GM19395 (cell line): ENCODE data around the gene TEX13B.
"Not testable (repeated sequence)": the region's sequence is repeated elsewhere in the genome, so short reads cannot be mapped to it uniquely, and the experiment has no call there.

Experiments
- ATAC-seq: cut with Tn5 transposase; IDR thresholded peaks from one replicate; pipeline ENCODE4 v1.9.1; 2021; ENCODE audit warnings: mild to moderate bottlenecking, moderate library complexity; ENCODE audit not compliant: unreplicated experiment

The TEX13B gene

DNA sequence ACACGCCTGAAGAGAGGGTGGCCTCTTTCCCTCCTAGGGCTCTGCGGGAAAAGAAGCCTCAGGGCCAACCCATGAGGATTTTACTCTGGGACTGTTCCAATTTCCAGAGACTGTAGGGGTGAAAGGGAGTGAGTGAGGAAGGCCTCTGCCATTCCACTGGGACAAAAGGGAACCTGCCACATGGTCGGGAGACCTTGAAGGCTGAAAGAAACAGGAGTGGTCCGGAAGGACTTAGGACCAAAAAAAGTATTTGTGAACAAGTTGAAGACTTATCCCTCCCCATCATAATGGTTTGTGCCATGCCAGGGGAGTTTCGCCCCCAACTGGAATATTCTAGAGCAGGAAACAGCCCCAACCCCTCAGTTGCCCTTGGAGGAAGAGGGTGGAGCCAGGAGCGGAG lies at the start of gene TEX13B:
Gene TEX13B (minus strand): TSS at position 15 of the 400 bp plus-strand sequence. CDS start 243 bp downstream, outside the sequence.
- ATAC-seq = no peak

GRCh38 chrX:108029928-108030711 lies 48.0 kb upstream of the TEX13B start:
- peak; percentile 61 for ATAC-seq

DNA sequence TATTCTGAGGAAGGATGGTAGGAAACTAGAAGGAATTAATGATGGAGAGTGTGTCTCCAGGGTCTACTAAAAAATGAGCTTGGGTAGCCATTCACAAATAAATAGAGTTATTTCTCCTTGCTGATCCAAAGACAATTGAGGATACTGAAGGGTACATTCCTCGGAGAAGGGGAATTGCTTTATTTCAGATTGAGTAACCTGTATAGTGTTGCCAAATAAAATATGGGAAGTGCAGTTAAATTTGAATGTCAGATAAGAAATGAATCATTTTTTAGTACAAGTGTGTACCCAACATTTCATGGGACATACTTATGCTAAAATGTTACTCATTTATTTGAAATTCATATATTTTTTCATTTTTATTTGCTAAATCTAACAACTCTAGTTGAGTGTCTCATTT lies 46.7 kb upstream of the TEX13B start:
- ATAC-seq = no peak

DNA sequence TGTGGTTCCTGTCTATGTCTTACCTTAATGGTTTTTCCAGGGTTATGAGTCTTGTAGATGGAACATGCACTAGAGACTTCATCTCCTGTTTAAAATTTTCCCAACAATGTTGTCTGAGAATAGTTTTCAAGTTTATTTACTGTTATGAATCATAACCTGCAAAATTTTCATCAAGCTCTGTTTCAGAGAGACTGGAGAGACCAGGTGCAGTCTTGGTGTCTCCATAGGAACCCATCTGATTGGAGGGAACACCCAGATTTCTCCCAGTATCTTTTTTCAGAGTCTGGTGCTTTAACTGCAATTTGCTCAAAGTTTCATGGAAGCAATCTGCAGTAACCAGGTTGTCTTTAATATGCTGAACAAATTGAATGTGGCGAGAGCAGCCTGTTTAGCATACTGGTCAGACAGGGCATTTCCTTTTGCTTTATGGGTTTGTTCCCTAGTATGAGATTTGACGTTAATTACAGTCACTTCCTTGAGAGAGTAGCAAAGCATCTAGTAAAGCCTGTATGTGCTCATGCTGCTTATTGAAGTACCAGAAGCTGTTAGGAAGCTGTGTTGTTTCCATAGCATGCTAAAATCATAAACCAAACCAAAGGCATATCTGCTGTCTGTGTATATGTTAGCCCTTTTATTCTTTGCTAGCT lies 43.9 kb upstream of the TEX13B start:
- ATAC-seq = no peak

GRCh38 chrX:108025376-108025775 lies 43.2 kb upstream of the TEX13B start:
- ATAC-seq = no peak

- ATAC-seq = no peak
These were observed 40.4 kb upstream of the TEX13B start for GRCh38 chrX:108022491-108023089.

DNA sequence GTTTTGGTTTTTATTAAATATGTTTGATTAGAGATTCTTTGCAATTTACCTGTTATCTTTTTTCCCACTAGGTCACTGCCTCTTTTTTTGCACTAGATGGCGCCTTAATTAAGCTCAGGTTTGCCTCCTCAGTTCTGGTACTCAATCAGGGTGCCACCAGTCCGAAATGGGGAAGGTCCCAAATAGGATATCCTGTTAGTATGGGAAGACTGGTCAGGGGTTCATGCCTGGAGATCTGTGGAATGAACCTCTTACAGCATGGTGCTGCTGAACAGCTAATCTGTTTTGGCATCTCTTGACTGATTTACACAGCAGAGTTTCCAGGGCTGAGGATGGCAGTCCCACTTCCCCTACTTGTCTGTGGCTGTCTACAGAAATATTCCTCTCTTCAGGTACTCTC lies 38.5 kb upstream of the TEX13B start:
- no peak for ATAC-seq

DNA sequence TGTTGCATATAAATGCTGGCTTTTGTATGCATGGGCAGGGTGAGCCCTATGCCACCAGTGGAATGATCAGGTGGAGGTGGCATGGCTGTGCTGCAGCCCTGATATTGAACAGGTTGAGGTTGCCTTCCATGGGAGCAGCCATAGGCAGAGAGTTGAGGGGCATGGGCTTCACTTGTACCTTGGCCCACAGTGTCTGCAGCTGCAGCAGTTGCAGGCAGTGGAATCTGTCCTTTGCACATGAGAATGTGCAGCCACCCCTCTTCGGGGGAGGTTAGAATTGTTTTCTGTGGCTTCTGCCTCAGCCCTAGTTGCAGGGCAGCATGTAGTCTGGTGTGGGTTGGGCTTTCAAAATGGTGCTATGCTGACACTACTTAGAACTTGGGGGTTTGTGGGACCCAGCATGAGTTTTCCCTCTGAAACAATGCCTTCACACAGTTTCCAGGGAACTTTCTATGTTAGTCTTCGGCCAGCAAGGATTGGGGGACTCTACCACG lies 37.3 kb upstream of the TEX13B start:
- no peak for ATAC-seq

DNA sequence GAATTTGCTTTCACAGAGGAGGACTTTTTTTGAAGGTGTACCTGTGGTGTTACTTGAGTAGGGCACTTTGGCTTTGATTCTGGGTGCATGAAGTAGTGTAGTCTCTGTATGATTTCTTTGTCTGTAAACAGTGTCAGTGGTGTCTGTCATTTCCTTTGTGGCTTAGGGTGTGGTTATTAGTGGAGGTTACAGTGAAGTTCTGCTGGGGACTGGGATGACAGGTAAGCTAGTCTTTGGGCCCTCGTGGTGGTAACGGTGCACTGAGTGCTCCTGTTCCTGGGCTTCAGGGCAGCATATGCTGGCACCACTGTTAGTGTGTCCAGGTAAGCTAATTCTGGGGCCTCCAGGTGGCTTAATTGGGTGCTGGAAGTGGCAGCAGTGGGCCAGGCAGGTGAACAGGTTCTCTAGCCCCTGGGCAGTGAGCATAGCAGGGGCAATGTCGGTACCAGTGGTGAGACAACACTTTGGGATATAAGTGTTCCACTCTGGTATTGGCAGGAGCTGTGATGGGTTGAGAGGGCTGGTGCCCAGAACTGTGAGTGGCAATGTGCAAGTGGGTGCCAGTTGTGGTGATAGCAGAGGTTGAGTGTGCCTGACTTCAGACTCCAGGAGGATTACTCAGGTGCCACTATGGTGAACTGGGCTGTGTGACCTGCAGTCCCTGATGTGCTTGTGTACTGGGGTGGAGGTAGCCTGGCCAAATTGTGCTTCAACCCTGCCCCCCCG lies 36.6 kb upstream of the TEX13B start:
- no peak for ATAC-seq

DNA sequence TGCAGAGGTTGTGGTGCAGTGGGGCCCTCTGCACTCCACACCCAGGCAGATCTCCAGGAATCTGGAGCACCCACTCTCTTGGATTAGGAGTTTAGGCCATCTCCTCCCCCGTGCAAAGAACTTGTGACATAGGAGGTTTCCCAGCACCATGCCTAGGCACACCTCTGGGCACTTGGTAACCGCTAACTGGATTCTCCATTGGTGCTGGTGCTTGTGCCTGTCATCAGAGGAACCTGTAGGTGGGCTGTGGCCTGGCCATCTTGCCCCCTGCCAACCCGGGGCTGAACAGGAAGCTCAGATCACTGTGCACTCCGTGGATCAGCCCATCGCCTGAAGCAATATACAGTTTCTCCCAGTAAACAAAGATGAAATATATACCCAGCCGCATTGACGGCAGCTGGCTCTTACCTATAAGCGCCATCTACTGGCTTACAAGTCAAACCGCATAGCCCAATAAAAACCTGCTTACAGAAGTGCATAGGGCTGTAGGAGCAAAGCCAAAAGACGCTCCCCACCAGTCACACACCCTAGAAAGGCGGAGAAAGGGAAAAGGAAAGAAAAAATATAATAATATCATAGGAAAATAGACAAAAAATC lies 19.1 kb upstream of the TEX13B start:
- ATAC-seq = peak; percentile 93

GRCh38 chrX:108000751-108001150 lies 18.6 kb upstream of the TEX13B start:
- peak; percentile 12 for ATAC-seq

GRCh38 chrX:107996124-107996523 lies 14.0 kb upstream of the TEX13B start:
- ATAC-seq = no peak

GRCh38 chrX:107985033-107985432 lies 2.9 kb upstream of the TEX13B start:
- no peak for ATAC-seq

DNA sequence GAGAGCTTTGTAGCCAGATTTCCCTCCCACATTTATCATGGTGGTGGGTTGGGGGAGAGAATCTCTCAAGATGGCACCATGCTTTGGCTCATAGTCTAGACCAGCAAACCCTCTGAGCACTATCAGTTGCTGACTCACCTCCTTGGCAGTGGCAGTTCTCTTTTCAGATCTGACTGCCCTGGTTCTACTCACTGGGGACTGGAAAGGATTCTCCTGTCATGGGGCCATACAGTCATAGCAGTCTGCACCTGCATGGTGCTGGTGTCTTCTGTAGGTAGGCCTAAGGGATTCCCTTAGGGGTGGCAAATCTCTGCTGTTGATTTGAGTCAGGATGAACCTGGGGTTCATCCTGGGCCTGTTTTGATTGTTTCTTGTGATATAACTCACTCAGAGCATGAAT lies 2.6 kb downstream of the TEX13B start:
- no peak for ATAC-seq

GRCh38 chrX:107978707-107979307 lies 3.4 kb downstream of the TEX13B start:
- no peak for ATAC-seq

DNA sequence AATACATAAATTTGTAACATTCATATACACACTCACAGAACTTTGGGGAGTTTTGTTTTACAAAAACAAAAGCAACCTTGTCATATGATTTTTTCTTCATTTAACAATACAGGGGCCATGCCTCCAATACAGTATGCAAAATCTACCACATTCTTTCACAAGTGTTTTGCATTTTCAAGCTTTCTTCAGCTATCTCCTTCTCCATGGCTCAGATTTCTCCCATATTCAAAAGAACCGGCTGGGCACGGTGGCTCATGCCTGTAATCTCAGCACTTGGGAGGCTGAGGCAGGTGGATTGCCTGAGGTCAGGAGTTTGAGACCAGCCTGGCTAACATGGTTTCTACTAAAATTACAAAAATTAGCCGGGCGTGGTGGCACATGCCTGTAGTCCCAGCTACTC lies 4.1 kb downstream of the TEX13B start:
- no peak for ATAC-seq

DNA sequence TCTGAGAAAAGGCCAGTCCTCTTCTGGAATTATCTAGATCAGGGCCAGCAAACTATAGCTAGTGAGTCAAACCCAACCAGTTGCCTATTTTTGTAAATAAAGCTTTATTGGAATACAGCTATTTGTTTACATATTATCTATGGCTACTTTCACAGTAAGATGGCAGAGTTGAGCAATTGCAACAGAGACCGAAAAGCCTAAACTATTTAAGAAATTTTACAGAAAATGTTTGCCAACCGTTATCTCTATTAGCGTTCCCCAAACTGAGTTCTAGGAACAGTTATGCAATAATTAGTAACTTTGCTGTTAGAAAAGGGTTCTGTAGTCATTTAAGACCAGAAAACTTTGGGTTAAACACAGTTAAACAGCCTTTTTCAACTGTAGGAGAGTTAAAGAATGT lies 10.5 kb downstream of the TEX13B start:
- ATAC-seq = no peak

DNA sequence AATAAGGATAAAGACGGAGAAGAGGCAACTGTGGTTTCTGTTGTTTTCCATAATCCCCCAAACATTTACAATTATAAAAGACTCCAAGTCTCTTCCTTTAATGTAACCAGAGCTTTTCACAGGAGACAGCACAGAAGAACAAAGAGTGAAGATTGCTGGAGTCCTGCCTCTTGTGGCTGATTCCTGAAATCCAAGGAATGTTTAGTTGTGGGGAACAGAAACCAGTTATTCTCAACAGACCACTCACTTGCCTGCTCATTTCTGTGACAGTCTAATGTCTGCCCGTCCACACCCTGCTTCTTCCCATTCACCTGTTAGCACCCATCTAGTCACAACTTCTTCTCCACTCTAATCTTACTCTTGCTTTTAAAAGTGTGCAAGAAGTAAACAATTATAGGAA lies 12.1 kb downstream of the TEX13B start:
- no peak for ATAC-seq

DNA sequence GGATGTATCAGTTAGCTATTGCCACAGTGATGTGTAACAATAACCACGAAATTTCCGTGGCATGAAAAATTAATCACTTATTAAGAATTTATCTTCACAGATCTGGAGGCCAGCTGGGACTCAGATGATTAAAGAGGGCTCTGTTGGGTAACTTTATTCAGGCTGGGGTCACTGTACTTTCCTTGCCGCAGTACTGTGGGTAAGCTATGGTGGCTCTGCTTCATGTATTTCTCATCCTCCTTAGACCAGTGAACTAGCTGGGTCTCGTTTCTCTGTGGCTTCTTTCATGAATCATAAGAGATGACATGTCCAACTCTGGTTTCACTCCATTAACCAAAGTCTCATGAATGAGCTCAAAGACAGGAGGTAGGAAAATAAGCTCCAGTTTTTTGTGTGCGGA lies 13.5 kb downstream of the TEX13B start:
- ATAC-seq = peak; percentile 62

- ATAC-seq = not testable (repeated sequence)
These were observed 26.8 kb downstream of the TEX13B start for GRCh38 chrX:107955337-107955736.
